ENCODE data around the gene CHRNA4.

Gene CHRNA4

DNA sequence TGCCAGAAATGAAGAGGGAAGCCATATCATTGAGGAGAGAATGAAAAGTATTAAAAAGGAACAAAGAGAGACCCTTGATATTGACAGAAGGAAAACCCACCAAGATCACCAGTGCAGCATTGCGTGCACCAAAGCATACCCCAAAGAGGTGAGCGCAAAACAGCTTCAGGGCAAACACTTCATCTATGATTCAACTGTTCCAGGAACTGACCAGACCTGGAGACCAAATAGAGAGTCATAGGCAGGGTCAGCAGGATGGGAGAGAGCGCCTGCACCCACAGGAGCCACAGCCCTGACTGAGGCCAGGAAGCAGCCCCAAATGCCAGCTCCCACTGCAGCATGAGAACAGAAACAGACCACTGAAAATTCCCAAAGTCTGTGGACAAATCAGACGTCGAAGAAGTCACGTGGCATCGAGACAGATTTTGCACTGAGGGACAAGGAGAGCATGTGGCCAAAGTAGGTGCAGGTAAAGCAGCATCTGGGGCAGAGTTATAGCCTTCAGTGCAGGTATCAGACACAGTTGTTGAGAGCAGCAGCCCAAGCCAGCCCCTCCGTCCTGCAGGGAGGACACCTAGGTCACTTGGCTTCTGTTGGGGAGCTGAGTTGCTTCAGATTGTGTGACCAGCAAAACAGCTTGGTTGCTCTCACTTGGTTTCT is 29.3 kb downstream of the CHRNA4 start:
- no peak for DNase-seq

DNA sequence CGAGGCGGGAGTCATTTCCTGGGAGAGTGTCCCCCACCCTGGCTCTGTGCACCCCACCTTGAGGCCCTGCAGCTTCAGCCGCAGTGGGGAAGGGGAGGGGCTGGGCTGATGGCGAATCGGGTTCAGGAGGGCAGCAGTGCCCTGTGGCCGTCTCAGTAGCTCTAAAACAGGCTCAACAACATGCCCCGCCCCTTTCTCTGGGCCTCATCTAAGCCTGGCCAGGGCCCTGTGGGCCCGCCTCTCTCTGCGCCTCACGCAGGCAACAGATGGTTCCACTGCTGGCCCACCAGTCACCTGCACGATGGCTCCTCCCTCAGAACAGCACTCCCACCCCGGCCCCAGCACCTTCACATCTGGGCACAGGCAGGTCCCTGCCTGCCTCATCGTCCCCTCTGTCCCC is 30.2 kb downstream of the CHRNA4 start:
- DNase-seq: no peak

DNA sequence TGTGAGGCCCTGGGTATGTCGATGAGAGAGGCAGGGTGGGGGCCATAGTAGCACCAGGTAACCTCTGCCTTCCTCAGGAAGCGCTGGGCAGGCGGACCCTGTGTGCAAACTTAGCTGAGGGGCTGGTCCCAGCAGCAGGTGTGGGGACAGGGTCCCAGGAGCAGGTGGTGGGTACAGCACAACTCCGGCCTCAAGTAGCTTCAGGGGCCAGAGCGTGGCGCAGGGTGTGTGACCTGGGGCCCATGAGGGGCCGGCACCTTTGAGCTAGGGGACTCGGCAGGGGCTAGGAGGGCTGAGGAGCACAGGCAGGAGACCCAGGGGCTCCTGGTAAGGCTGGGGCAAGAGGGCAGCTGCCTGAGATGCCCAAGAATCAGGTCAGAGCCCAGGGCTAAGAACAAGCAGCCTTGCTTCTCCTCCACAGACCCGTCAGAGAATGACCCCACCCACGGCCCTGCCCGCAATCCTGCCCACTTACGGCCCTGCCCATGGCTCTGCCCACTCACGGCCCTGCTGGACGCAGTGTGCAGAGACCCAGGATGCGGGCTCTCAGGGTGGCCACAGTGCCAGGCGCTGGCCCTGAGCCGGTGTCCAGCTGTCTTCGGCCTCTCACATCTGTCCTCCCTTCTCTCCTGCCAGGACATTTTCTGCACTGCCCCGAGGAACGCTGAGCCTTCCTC is 30.9 kb downstream of the CHRNA4 start:
- no peak for DNase-seq

DNA sequence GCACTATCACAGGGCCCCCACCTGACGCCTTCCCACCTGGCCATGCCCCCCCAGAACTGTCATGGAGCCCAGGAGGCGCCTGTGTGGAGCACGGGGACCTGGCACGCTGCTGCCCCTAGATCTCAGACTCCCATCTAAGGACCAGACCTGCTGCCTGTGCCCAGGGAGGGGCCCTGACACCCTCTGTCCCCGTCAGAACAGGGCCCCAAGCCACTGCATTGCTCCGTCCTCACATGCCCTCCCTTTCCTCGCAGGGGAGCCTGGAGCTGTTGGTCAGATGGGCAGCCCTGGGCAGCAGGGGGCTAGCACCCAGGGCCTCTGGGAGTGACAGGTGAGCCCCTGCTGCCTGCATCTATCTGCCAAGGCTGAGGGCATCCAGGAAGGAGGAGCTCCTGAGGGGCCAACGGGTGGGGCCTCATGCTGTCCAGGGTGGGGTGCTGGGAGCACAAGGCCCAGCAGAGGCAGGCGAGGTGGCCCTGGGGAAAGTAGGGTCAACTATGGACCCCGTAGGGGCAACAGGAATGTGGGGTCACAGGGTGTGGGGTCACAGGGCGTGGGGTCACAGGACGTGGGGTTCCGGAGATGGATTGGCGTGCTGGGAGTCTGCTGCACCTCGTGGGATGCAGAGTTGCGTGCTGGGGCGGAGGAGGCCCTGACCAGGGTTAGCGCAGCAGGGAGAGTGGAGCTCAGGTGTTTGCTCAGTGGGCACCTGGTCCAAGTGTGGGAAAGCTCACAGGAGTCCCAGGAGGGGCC is 31.6 kb downstream of the CHRNA4 start:
- no peak for DNase-seq

- no peak for DNase-seq
Measured at GRCh38 chr20:63328718-63329275, 32.4 kb downstream of the CHRNA4 start.

DNA sequence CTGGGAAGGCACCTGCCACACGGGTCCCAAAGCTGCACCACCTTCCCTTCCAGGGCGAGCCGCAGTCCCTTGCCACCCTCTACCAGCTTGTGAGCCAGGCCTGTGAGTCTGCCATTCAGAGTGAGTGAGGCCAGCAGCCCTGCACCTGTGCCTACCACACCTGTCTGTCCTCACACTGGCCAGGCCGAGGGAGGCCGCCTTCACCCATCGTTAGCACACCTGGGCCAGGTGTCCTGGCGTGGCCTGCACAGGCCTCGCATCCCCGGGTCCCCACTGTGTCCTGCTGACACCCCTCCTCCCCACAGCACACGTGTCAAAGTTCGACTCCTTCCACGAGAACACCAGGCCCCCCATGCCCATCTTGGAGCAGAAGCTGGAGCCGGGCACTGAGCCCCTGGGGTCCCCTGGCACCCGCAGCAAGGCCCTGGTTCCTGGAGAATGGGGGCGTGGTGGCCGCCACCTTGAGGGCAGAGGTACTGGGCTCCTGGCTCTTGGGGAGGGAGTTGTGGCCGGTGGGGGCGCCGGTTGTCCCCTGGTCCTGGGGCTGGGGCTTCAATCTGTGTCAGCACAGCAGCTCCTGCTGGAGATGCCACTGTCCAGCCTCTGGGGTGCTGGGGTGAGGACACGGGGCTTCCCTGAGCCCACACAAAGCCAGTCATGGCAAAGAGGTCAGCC is 33.0 kb downstream of the CHRNA4 start:
- DNase-seq: no peak

GRCh38 chr20:63327231-63327745 is 33.9 kb downstream of the CHRNA4 start:
- DNase-seq: no peak

- DNase-seq: no peak
Measured at GRCh38 chr20:63326314-63327230, 34.6 kb downstream of the CHRNA4 start.

DNA sequence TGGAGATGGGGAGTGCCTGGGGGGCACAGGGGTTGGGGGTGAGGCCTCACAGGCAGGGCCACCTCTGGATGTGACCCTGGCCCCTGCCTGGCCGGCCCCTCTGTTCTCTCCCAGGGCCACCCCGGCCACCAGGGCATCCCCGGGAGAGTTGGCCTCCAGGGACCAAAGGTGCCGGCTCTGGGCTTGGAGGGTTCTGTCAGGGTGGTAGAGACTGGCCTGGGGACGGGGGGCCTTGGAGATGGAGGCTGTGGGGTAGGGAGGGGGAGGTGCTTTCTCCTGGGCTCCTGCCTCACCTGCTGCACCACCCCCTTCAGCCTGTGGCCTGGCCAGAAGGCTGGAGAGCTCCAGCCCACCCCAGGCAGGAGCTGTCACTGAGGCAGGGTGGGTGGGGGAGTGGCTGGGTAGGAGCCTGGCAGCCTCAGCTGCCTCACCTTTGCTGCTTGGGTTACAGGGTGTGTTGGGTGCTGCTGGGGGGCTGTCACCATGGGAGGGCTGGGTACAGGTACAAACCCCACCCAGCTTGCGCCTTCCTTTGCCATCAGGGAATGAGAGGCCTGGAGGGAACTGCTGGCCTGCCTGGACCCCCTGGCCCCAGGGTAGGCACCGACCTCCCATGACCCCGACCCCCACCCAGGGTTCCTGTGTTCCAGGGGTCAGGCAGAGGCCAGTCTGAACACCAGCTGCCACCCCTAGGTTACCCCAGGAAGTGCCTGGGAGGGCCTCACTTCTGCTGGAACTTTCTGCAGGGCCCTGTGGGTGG is 35.4 kb downstream of the CHRNA4 start:
- no peak for DNase-seq

DNA sequence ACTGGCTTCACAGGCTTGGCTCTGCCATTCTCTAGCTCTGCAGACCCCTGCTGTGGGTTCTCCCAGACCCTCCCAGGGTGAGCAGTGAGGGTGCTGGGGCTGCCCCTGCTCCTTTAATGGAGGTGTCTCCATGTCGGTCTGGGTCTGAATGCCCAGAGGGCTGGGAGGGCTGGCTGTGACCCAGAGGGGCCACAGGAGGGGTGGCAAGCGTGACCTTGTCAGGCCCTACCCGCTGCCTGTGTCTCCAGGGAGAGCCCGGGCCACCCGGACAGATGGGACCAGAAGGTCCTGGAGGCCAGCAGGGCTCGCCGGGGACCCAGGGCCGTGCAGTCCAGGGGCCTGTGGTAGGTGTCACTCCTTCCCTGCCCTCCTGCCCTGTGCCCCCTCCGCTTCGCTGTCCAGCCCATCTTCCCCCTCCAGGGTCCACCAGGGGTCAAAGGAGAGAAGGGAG is 36.1 kb downstream of the CHRNA4 start:
- DNase-seq: no peak

- DNase-seq: no peak
Measured at GRCh38 chr20:63323357-63323981, 37.7 kb downstream of the CHRNA4 start.

- no peak for DNase-seq
Measured at GRCh38 chr20:63322933-63323273, 38.2 kb downstream of the CHRNA4 start.

DNA sequence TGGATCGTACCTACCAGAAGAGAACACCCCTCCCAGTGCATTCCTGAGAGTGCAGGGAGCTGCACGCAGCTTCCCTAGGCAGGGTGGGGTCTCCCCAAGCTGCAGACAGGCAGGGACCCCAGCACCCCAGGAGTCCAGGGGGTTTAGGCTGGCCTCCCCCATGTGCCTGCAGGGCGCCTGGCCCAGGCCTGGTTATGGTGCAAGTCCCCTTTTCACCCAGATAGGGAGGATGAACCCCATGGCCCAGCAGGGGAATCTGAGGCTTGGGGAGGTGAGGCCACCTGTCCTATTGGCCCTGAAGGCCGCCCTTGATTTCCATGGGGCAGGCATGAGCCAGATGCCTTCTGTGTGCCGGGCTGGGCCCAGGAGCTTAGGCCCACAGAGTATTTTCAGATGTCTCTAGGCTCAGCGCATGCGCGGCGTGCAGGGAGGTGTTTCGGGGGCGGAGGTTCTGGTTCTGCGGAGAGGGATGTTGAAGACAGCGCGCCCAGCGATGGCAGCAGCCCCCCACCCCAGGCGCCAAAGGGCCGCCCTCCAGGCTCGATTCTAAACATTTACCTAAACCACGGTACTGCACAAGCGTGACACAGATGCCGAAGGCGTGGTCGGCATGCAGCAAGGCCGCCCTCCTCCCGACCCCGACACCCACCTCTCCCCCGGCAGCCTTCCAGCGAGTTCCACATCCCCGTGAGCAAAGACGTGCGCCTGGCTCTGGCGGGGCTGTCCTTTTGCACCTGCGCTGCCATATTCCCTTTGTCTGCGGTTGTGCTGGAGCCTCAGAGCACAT is 38.8 kb downstream of the CHRNA4 start:
- DNase-seq: no peak

- DNase-seq: no peak
Measured at GRCh38 chr20:63321148-63321831, 39.9 kb downstream of the CHRNA4 start.

- DNase-seq: no peak
Measured at GRCh38 chr20:63320616-63321147, 40.5 kb downstream of the CHRNA4 start.

DNA sequence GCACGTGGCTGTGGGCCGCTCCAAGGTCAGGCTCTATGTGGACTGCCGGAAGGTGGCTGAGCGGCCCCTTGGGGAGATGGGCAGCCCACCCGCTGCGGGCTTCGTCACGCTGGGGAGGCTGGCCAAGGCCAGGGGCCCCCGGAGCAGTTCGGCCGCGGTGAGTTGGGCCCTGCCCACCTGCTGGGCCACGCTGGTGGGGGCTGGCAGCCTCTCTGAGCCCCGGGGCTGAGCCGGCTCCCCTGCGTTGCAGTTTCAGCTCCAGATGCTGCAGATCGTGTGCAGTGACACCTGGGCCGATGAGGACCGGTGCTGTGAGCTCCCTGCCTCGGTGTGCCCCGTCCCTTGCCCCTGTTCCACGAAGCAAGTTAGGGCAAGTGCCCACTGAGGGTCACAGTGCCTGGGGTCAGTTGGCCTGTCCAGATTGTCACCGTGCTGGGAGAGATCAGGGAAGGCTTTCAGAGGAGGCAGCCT is 41.1 kb downstream of the CHRNA4 start:
- DNase-seq: no peak

DNA sequence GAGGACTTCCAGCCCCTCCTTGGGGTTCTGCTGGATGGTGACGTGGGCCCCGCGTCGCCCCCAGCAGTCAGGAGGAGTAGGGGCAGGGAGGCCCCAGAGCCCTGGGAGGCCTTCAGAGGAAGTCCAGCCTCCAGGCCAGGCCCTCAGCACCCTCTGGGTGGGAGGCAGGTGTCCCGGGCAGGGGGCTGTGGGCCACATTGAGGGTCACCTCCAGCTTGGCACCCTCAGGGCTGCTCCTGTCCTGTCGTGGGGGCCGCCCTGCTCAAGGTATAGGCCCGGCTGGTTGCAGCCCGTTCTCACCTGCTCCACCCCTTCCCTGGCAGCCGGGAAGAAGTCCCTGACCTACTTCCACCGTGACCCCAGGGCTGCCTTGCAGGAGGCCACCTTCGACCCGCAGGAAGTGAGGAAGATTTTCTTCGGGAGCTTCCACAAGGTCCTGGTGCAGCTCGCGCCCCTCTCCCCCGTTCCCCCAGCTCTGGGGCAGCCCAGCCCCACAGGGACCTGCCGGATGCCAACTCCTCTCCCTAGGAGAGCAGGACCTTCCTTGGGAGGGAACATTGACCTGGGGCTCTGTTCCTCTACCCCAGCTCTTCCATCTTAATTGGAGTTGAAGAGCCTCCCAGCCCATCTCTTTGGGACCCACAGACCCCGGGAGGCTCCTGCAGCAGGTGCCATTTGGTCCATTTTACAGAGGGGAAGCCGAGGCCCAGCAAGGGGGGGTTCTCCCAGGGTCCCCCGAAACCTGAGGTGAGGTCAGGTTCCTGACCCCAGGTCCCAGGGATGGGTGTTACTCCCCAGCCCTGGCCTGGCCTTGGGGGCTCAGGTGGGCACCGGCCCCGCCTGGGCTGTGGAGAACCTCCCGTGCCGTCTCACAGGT is 41.7 kb downstream of the CHRNA4 start:
- no peak for DNase-seq

All from NCI-H226 (cell line).